ENCODE results near the gene RC3H2. TPM values are rescaled to one million over a fixed set of nuclear protein-coding genes. Genes with fewer than 3 reads are reported as not detected.
"Not testable (repeated sequence)": the region's sequence is repeated elsewhere in the genome, so short reads cannot be mapped to it uniquely, and the experiment has no call there.

The RC3H2 gene
- polyA plus RNA-seq, 10 donors = 24.2 to 34.4 (median 30.8) TPM

GRCh38 chr9:122845116-122845515, 60.0 kb downstream of the RC3H2 start:
- DNase-seq = peak in 1 of 3 donors; percentile 11

GRCh38 chr9:122844137-122844536, 61.0 kb downstream of the RC3H2 start:
- no peak for DNase-seq

DNA sequence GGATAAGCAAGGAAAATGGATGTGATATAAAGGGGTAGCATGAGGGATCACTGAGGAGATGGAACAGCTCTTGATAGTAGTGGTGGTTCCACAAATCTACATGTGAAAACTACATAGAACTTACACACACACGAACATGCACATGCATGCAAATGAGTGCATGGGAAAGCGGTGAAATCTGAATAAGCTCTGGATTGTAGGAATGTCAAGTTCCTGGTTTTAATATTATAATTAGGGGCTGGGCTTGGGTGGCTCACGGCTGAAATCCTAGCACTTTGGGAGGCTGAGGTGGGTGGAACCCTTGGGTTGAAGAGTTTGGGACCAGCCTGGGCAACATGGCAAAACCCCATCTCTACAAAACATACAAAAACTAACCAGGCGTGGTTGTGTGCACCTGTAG, 63.7 kb downstream of the RC3H2 start:
- DNase-seq = no peak

DNA sequence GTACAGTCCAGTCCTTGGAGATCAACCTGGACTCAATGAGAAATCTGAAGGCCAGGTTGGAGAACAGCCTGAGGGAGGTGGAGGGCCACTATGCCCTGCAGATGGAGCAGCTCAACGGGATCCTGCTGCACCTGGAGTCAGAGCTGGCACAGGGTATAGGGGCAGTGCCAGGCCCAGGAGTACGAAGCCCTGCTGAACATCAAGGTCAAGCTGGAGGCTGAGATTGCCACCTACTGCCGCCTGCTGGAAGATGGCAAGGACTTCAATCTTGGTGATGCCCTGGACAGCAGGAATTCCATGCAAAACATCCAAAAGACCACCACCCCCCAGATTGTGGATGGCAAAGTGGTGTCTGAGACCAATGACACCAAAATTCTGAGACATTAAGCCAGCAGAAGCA, 66.7 kb downstream of the RC3H2 start:
- DNase-seq = not testable (repeated sequence)

DNA sequence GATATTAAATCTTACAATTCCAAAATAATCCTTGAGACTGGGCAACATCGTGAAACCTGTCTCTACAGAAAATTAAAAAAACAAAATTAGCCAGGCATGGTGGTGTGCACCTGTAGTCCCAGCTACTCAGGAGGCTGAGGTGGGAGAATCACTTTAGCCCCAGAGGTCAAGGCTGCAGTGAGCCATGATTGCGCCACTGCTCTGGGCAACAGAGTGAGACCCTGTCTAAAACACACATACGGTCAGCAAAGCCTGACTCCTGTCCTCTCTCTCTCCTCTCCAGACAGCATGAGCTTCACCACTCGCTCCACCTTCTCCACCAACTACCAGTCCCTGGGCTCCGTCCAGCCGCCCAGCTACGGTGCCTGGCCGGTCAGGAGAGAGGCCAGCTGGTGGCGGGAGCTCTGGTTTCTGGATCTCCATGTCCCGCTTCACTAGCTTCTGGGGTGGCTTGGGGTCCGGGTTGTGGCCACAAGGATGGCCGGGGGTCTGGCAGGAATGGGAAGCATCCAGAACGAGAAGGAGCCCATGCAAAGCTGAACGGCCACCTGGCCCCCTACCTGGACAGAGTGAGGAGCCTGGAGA, 67.8 kb downstream of the RC3H2 start:
- DNase-seq = no peak

DNA sequence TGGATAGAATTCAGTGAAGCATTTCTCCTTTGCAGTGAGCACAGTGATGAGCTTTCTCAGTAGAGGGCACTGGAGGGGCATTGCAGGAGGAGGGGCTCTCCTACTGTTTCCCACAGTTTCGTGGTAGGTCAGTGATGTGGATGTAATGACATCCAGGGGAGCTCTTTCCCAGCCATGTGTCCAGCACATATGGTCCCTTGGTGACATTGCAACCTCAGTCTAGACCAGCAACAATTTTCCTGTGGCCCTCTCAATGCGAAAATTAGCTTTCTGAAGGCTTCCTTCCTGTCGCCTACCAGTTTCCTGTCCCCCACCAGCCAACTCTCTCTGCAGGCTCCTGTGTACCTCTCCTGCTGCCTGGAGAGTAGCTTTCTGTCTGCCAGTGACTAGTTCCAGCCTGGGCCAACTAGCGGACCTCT, 69.8 kb downstream of the RC3H2 start:
- peak in 1 of 3 donors; percentile 17 for DNase-seq

DNA sequence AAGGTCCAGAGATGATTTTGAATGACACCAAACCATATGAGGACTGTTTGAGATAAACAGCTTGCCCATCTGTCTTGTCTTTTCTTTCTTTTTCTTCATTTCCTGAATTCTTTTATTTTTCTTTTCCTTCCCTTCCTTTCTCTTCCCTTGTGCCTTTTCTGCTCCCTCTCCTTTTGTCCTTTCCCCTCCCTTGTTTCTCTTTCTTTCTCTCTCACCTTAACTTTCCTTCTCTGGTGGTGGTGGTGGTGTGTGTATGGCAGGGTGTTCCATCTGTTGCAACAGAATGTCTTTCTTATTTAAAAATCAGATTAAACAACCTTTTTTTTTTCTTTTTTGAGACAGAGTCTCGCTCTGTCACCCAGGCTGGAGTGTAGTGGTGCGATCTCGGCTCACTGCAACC, 73.0 kb downstream of the RC3H2 start:
- DNase-seq = no peak

- not testable (repeated sequence) for DNase-seq
Observed at GRCh38 chr9:122828965-122829284, 76.2 kb downstream of the RC3H2 start.

- DNase-seq = no peak
Observed at GRCh38 chr9:122827761-122828093, 77.4 kb downstream of the RC3H2 start.

- no peak for DNase-seq
Observed at GRCh38 chr9:122822938-122823337, 82.2 kb downstream of the RC3H2 start.

GRCh38 chr9:122822056-122822455, 83.1 kb downstream of the RC3H2 start:
- no peak for DNase-seq

- DNase-seq = no peak
Observed at GRCh38 chr9:122821278-122821943, 83.7 kb downstream of the RC3H2 start.

DNA sequence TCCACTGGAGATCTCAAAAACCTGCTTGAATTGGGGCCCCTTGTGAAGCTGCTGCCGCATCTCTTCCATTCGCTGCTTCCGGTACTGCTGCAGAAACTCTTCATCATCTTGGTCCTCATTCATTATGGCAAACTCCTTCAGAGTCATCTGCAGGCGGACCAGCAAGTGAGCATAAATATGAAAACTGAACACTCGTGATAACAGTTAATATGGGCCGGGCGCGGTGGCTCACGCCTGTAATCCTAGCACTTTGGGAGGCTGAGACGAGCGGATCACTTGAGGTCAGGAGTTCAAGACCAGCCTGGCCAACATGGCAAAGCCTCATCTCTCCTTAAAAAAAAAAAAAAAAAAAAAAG, 84.7 kb downstream of the RC3H2 start:
- no peak for DNase-seq

GRCh38 chr9:122819791-122820489, 85.2 kb downstream of the RC3H2 start:
- no peak for DNase-seq

DNA sequence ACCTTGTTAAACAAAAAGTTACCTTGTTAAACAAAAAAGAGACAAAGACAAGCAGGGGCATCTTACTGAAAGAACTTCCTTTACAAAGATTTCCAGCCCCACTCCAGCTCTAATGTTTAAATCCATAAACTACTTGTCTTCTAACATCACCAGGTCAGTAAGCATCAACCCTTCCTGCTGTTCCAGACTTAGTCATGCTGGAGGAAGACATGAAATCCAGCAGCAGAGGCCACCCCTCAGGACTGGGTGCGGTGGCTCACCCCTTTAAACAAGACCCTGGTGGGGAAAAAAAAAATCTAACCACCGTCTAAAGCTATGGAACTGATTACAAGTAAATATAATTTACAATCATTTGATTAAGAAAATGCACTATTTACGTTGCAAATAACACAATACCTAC, 85.8 kb downstream of the RC3H2 start:
- no peak for DNase-seq

DNA sequence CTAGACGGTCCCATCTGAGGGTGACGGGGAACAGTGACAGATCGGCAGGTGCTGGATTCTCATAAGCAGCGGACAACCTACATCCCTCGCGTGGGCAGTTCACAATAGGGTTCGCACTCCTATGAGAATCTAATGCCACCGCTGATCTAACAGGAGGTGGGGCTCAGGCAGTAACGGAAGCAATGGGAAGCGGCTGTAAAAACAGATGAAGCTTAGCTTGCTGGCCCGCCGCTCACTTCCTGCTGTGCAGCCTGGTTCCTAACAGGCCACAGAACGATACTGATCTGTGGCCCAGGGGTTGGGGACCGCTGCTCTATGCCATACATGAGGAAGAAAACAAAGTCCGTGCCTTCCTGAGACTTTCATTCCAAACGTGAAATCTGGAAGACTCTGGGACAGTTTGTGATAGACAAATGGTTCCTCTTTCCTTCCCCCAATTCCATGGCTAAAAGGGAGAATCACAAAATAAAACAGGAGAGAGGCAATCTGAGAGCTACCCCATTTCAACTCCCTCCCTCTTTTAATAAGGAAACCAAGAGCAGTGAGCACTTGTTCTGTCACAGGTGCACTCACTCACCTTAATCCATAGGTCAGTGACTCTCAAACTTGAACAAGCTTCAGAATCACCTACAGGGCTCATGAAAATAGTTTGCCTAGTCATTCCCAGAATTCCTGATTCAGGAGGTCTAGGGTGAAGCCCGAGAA, 88.8 kb downstream of the RC3H2 start:
- DNase-seq = peak in 2 of 3 donors; percentile 8 to 41

- no peak for DNase-seq
Observed at GRCh38 chr9:122815544-122815943, 89.6 kb downstream of the RC3H2 start.

- no peak for DNase-seq
Observed at GRCh38 chr9:122814545-122814944, 90.6 kb downstream of the RC3H2 start.

DNA sequence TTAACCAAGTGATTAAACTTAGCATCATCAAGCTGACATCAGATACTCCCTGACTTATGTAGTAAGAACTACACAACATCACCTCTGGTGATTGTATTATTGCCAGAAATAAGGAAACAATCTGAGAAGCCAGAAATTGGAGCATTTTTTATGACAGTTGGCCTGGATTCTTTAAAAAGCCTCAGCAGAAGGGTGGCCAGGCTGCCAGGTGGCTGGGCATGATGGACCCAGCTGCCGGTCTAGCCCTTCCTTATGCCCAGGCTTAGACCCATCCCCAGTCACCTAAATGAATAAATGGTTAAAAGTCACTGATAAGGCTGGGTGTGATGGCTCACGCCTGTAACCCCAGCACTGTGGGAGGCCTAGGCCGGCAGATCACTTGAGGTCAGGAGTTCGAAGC, 92.4 kb downstream of the RC3H2 start:
- no peak for DNase-seq

DNA sequence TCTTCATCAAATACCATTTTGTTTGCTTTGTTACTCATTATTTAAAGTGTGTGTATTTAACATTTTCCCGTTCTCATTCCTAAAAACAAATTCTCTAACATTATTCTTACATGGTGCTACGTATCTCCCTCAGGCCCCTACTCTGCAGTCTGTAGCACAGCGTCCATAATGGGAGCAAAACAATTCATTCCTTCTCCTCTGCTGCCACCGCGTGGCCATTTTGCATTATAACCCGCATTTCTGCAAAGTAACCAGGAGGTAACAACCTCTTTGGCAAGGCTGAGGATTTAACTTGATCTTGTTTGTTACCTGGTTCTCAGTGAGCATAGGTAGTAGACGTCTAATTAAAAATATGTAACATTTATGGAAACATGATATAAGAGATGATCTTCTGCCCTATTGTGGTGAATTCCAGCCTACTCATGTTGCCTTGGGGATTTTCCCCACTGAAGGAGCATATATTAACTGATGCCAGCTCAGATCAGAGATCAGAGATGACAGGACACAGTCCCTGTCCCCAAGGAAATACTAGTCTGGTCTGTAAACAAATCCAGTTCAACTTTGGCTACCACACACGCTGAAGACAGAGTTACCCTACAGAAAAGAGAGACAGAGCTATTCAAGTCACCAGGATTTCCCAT, 94.7 kb downstream of the RC3H2 start:
- peak; percentile 71 to 86 (median 80) for DNase-seq

DNA sequence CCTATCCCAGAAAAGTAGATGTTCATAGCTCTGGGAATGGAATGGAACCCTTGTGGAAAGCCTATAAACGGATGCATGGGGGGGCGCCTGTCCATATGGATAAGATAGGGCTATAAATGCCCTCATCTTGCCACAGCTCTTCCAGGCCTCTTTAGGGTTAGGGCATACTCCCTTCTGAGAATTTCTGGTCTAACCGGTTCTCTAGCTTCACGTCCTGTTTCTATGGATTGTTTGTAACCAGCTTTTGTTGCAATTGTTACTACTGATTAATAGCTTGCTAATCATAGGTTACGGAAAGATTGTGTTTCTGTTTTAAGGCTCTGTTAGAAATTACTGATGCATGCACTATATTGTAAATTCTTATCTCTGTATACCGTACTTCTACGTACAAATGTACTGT, 95.9 kb downstream of the RC3H2 start:
- DNase-seq = not testable (repeated sequence)

- DNase-seq = no peak
Observed at GRCh38 chr9:122808141-122808540, 97.0 kb downstream of the RC3H2 start.

Measured in muscle of back (tissue), 11 donors.